Gastroesophageal sphincter (tissue), 4 donors: ENCODE measurements around the gene EIF3D. TPM values are rescaled to one million over a fixed set of nuclear protein-coding genes. Genes with fewer than 3 reads are reported as not detected.

Experiments used
- ATAC-seq: fragments of 150-250 bp; one replicate; pipeline ENCODE4 v1.9.1; 2016; ENCODE audit warnings: mild to moderate bottlenecking, moderate library complexity
- H3K27ac ChIP-seq, 4 donors: fragments of 200-600 bp; sonication (generic) in 3 of 4; 1 replicate in 3 of 4; 2 replicates in 1 of 4; pipeline ENCODE4 v1.5.1; 2016 to 2019
- H3K27me3 ChIP-seq: fragments of 200-600 bp; sonication (generic); one replicate; pipeline ENCODE4 v1.5.1; 2019
- H3K36me3 ChIP-seq, 2 donors: fragments of 200-600 bp; sonication (generic); one replicate each; pipeline ENCODE4 v1.5.1; 2019; ENCODE audit warnings: control low read depth in 1 of 2
- H3K4me1 ChIP-seq, 3 donors: fragments of 200-600 bp; sonication (generic); 1 replicate in 2 of 3; 2 replicates in 1 of 3; pipeline ENCODE4 v1.5.1; 2016 to 2019; ENCODE audit warnings: control low read depth in 2 of 3
- H3K4me3 ChIP-seq, 2 donors: fragments of 200-600 bp; sonication (generic); one replicate each; pipeline ENCODE4 v1.5.1; 2019; ENCODE audit warnings: mild to moderate bottlenecking in 1 of 2, moderate library complexity in 1 of 2
- H3K9me3 ChIP-seq, 3 donors: fragments of 200-600 bp; sonication (generic); one replicate each; pipeline ENCODE4 v1.5.1; 2017 to 2019; ENCODE audit warnings: control low read depth in 2 of 3
- CTCF ChIP-seq, 4 experiments: fragments of 200-600 bp in 2 of 4; fragments of 450-650 bp in 2 of 4; sonication (generic) in 1 of 4; IDR thresholded peaks; one replicate each; pipeline ENCODE4 v1.5.1; 2017 to 2019; ENCODE audit warnings: antibody characterized with exemption in 4 of 4, mild to moderate bottlenecking in 2 of 4, moderate library complexity in 2 of 4
- EP300 ChIP-seq: sonication (generic); formaldehyde crosslinking; IDR thresholded peaks from one replicate; pipeline ENCODE4 v1.6.1; 2017; ENCODE audit warnings: antibody characterized with exemption, mild to moderate bottlenecking
- POLR2A ChIP-seq, 2 donors: fragments of 450-650 bp; IDR thresholded peaks; one replicate each; pipeline ENCODE4 v1.6.1; 2017; ENCODE audit warnings: antibody characterized with exemption in 2 of 2, mild to moderate bottlenecking in 2 of 2, moderate library complexity in 1 of 2
- POLR2AphosphoS5 ChIP-seq: sonication (generic); formaldehyde crosslinking; IDR thresholded peaks from one replicate; pipeline ENCODE4 v1.6.1; 2017; ENCODE audit warnings: antibody characterized with exemption
- WGBS, 2 donors: methylation state at CpG; one replicate each; pipeline ENCODE4 v1.1.5; 2018; ENCODE audit warnings: low coverage in 1 of 2; 5-methylcytosine and 5-hydroxymethylcytosine counted together
- total RNA-seq, 4 donors: library from RNA; depleted of rRNA; stranded (reverse); fragments of >200 nt; gene quantifications; one replicate each; pipeline ENCODE4 v1.1.0, GENCODE V29; 2016

The EIF3D gene
- total RNA-seq, 4 donors from 2014 or later: 244 to 309 (median 271) TPM

- Histone ChIP-seq H3K9me3 (no peaks in the 10 kb centered on the region), H3K4me3 (no peak overlapping the region), H3K4me1 (no peaks in the 10 kb centered on the region), H3K36me3 (no peaks in the 10 kb centered on the region), H3K27ac (no peak overlapping the region), H3K27me3 (peaks cover 58% of the 10 kb centered on the region)
- WGBS, 2 donors: 8 to 19% methylated on average over 7 to 20 of the region's 23 CpGs
- ATAC-seq: no peak
- TF ChIP-seq POLR2A (IDR thresholded peaks at IDR 0.05) (no peak), CTCF (IDR thresholded peaks at IDR 0.05) (peak in 2 of 4 experiments; percentile 22 to 61)
Observed at GRCh38 chr22:36546092-36546804, 17.3 kb upstream of the EIF3D start.

- ATAC-seq: no peak
- 93 to 100% methylated on average over 2 to 5 of the region's 11 CpGs for WGBS, 2 donors
- Histone ChIP-seq H3K27me3 (peaks cover 47% of the 10 kb centered on the region), H3K4me3 (no peak overlapping the region), H3K4me1 (no peaks in the 10 kb centered on the region), H3K27ac (no peak overlapping the region), H3K9me3 (no peaks in the 10 kb centered on the region), H3K36me3 (no peaks in the 10 kb centered on the region)
- TF ChIP-seq POLR2A (IDR thresholded peaks at IDR 0.05) (no peak), EP300 (no peak), POLR2AphosphoS5 (no peak), CTCF (IDR thresholded peaks at IDR 0.05) (no peak)
Observed at GRCh38 chr22:36544107-36544620, 15.2 kb upstream of the EIF3D start.

- TF ChIP-seq POLR2AphosphoS5: peak; percentile 6
- TF ChIP-seq CTCF (IDR thresholded peaks at IDR 0.05): no peak
Observed at GRCh38 chr22:36541831-36542411, 13.0 kb upstream of the EIF3D start.

GRCh38 chr22:36540867-36541642 lies 12.1 kb upstream of the EIF3D start:
- peaks cover 44% of the 10 kb centered on the region for H3K27me3 ChIP-seq
- no peaks in the 10 kb centered on the region for H3K4me1 ChIP-seq
- H3K36me3 ChIP-seq: no peaks in the 10 kb centered on the region
- no peak overlapping the region for H3K27ac ChIP-seq
- no peak for ATAC-seq
- no peak for TF ChIP-seq CTCF (IDR thresholded peaks at IDR 0.05)
- no peak for TF ChIP-seq POLR2AphosphoS5
- TF ChIP-seq POLR2A (IDR thresholded peaks at IDR 0.05): no peak
- TF ChIP-seq EP300: no peak
- no peaks in the 10 kb centered on the region for H3K9me3 ChIP-seq
- 56 to 78% methylated on average over 5 to 7 of the region's 12 CpGs for WGBS, 2 donors
- no peak overlapping the region for H3K4me3 ChIP-seq

More at GRCh38 chr22:36541831-36542411, 13.0 kb upstream of the EIF3D start:
- no peaks in the 10 kb centered on the region for H3K36me3 ChIP-seq
- H3K9me3 ChIP-seq: no peaks in the 10 kb centered on the region
- WGBS, 2 donors: 70 to 83% methylated on average over 2 to 3 of the region's 9 CpGs
- no peak overlapping the region for H3K4me3 ChIP-seq
- peaks cover 44% of the 10 kb centered on the region for H3K27me3 ChIP-seq
- no peak overlapping the region for H3K27ac ChIP-seq
- no peaks in the 10 kb centered on the region for H3K4me1 ChIP-seq
- no peak for ATAC-seq
